ENCODE measurements around the gene BRMS1L. TPM values are rescaled to one million over a fixed set of nuclear protein-coding genes. Genes with fewer than 3 reads are reported as not detected.

The BRMS1L gene
- total RNA-seq, 4 donors from 2014 or later = 4.8 to 11.7 (median 8.3) TPM

DNA sequence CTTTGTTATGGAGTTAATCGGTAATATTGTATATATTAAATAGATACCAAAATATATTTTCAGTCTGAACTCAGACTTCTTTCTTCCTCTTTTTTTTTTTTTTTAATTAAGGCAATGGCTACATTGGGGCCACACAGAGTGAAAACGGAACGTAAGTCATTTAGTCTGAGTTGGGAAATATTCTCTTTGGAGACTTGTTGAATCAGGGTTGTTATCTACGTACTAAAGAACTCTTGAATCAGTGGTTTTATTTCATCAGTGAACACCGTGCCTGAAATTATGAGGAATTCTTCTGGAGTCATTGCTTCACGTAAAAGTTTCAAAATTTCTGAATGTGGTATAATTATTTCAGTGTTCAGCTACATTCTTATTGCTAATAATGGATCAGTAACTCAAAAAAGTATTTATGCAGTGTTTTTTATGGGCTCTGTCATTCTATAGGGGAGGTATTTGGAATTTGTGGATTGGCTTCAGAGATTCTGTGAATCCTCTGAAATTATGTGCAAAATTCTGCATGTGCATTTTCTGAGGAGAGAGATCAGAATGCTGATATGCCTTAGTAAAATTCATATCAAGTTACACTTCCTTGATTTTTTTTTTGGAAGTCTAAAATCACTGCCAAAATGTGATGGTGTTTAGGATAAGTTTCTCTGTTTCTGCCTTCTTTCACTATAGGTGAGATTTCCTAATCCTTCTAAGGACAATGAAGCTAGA is 39.6 kb downstream of the BRMS1L start:
- TF ChIP-seq POLR2A (IDR thresholded peaks at IDR 0.05) = no peak
- TF ChIP-seq, protein P1, sequence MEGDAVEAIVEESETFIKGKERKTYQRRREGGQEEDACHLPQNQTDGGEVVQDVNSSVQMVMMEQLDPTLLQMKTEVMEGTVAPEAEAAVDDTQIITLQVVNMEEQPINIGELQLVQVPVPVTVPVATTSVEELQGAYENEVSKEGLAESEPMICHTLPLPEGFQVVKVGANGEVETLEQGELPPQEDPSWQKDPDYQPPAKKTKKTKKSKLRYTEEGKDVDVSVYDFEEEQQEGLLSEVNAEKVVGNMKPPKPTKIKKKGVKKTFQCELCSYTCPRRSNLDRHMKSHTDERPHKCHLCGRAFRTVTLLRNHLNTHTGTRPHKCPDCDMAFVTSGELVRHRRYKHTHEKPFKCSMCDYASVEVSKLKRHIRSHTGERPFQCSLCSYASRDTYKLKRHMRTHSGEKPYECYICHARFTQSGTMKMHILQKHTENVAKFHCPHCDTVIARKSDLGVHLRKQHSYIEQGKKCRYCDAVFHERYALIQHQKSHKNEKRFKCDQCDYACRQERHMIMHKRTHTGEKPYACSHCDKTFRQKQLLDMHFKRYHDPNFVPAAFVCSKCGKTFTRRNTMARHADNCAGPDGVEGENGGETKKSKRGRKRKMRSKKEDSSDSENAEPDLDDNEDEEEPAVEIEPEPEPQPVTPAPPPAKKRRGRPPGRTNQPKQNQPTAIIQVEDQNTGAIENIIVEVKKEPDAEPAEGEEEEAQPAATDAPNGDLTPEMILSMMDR (IDR thresholded peaks at IDR 0.05) = no peak
- TF ChIP-seq EP300 (IDR thresholded peaks at IDR 0.05) = no peak
- DNase-seq (ENCODE audit: low spot score in 2 of 2) = no peak
- H3K9me3 ChIP-seq = no peaks in the 10 kb centered on the region
- peaks cover 0 to 48% (median 0%) of the 10 kb centered on the region in 3 donors for H3K36me3 ChIP-seq
- no peaks in the 10 kb centered on the region for H3K4me1 ChIP-seq
- H3K27me3 ChIP-seq = no peaks in the 10 kb centered on the region
- 89 to 94% methylated on average over 6 of the region's 6 CpGs for WGBS, 2 donors
- no peak overlapping the region for H3K27ac ChIP-seq
- no peak overlapping the region for H3K4me3 ChIP-seq

DNA sequence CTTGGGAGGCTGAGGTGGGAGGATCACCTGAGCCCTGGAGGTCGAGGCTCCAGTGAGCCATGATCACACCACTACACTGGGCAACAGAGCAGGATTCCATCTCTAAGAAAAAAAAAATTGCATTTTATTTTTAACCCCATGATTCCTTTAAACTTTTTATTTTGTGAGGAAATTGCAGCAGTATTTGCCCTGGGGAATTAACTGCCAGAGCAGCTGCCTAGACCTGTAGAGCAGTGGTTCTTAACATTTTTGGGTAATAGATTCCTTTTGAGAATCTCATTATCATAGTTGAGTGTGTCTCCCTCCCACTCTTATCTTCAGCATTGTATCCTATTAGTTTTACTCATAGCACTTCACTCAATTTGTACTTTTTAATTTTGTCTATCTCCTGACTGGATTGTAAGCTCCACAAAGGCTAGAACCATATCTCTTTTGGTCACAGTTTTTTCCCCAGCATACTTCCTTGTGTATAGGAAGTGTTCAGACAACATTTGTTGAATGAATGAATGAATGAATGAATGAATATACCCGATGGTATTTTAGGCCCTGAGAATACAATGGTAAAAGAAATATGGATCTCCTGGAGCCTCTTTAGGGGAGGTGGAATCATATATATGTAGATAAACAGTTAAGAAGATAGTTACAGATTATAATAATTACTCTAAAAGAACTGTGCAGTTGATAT is 40.6 kb downstream of the BRMS1L start:
- H3K36me3 ChIP-seq = peaks cover 0 to 48% (median 0%) of the 10 kb centered on the region in 3 donors
- H3K9me3 ChIP-seq = no peaks in the 10 kb centered on the region
- 74 to 77% methylated on average over 2 of the region's 2 CpGs for WGBS, 2 donors
- no peaks in the 10 kb centered on the region for H3K27me3 ChIP-seq
- H3K27ac ChIP-seq = no peak overlapping the region
- no peak for DNase-seq (ENCODE audit: low spot score in 2 of 2)
- TF ChIP-seq EP300 (IDR thresholded peaks at IDR 0.05) = no peak
- TF ChIP-seq, protein P1 (IDR thresholded peaks at IDR 0.05) = no peak
- no peak for TF ChIP-seq POLR2A (IDR thresholded peaks at IDR 0.05)
- H3K4me1 ChIP-seq = no peaks in the 10 kb centered on the region
- H3K4me3 ChIP-seq = no peak overlapping the region

DNA sequence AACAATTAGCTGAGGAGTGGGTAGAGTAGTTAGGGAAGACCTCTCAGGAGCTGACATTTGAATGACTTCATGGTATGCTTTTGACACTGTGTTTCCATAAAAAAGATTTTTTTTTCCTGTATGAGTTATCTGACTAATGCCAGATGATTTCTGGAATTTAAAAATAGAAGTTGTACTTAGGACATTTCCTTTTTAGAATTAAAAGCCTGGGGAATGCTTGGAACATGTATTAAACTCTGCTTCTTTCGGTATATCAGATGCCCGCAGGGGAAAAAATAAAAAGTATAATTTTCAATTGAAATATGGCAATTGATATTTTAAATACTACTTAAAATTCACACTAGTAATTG is 41.1 kb downstream of the BRMS1L start:
- Histone ChIP-seq H3K36me3 (peaks cover 0 to 48% (median 0%) of the 10 kb centered on the region in 3 donors), H3K4me3 (no peak overlapping the region), H3K27me3 (no peaks in the 10 kb centered on the region), H3K4me1 (no peaks in the 10 kb centered on the region), H3K9me3 (no peaks in the 10 kb centered on the region), H3K27ac (no peak overlapping the region)
- 81 to 84% methylated on average over 2 of the region's 2 CpGs for WGBS, 2 donors
- DNase-seq (ENCODE audit: low spot score in 2 of 2) = no peak
- no peak for TF ChIP-seq POLR2A (IDR thresholded peaks at IDR 0.05)
- TF ChIP-seq EP300 (IDR thresholded peaks at IDR 0.05) = no peak
- TF ChIP-seq, protein P1 (IDR thresholded peaks at IDR 0.05) = no peak

DNA sequence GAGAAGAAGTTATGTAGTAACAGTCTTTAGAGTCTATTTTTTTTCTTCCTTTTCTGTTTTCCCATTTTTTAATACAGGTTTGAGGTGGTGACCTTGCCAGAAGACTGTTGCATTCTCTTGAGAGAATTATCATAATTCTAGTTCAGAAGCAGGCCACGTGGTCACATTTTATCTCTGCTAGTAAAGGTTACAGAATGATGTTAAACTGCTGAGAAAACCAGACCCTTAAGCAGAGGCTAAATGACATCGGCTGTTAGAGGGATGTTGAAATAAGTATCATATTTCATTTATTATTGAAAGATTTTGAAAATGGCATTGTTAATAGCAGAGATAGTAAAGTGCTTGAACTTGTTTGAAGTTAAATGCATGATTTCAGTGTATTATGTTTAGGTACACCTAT is 49.2 kb downstream of the BRMS1L start:
- H3K4me3 ChIP-seq = no peak overlapping the region
- peaks cover 0 to 17% (median 9%) of the 10 kb centered on the region in 4 donors for H3K4me1 ChIP-seq
- DNase-seq (ENCODE audit: low spot score in 2 of 2) = no peak
- no peaks in the 10 kb centered on the region for H3K36me3 ChIP-seq
- no peaks in the 10 kb centered on the region for H3K27me3 ChIP-seq
- H3K27ac ChIP-seq = no peak overlapping the region
- H3K9me3 ChIP-seq = no peaks in the 10 kb centered on the region
- 51 to 53% methylated on average over 2 of the region's 2 CpGs for WGBS, 2 donors
- no peak for TF ChIP-seq POLR2A (IDR thresholded peaks at IDR 0.05)
- TF ChIP-seq EP300 (IDR thresholded peaks at IDR 0.05) = no peak
- TF ChIP-seq, protein P1 (IDR thresholded peaks at IDR 0.05) = no peak

DNA sequence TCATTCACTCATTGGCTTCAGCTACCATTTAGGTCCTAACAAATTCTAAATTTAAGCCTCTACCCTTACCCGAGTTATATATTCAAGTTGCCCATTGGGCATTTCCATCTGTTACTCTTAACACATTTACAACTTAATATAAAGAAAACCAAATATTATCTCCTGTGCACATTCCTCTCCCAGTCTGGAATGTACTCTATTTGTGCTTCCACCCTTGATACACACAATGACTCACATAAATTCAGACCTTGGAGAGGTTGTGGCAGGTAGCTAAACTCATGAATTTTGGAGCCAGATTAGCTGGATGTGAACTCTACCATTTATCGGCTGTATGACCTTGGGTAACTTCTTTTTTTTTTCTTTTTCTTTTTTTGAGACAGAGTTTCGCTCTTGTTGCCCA is 51.1 kb downstream of the BRMS1L start:
- 95 to 96% methylated on average over 3 of the region's 3 CpGs for WGBS, 2 donors
- Histone ChIP-seq H3K36me3 (no peaks in the 10 kb centered on the region), H3K27ac (no peak overlapping the region), H3K27me3 (no peaks in the 10 kb centered on the region), H3K4me1 (peaks cover 0 to 17% (median 9%) of the 10 kb centered on the region in 4 donors), H3K9me3 (no peaks in the 10 kb centered on the region), H3K4me3 (no peak overlapping the region)
- no peak for TF ChIP-seq POLR2A (IDR thresholded peaks at IDR 0.05)
- TF ChIP-seq, protein P1 (IDR thresholded peaks at IDR 0.05) = no peak
- no peak for TF ChIP-seq EP300 (IDR thresholded peaks at IDR 0.05)
- no peak for DNase-seq (ENCODE audit: low spot score in 2 of 2)
